Chondrocyte (in vitro differentiated cells): ENCODE data around the gene TMEM266. TPM values are rescaled to one million over a fixed set of nuclear protein-coding genes. Genes with fewer than 3 reads are reported as not detected.

ENCODE experiments used
- DNase-seq: peaks from one replicate; pipeline ENCODE4 v3.0.0; 2021; ENCODE audit warnings: mixed read lengths, low spot score
- H3K27ac Mint-ChIP-seq: one replicate; pipeline ENCODE4 v1.8.0; 2021; ENCODE audit warnings: mild to moderate bottlenecking, moderate library complexity, mixed read lengths; ENCODE audit not compliant: unreplicated experiment
- H3K27me3 Mint-ChIP-seq: 2 replicates; pipeline ENCODE4 v1.8.0; 2021; ENCODE audit warnings: low read depth, mixed read lengths
- H3K36me3 Mint-ChIP-seq: 2 replicates; pipeline ENCODE4 v1.8.0; 2021; ENCODE audit warnings: low read depth, mixed read lengths
- H3K4me1 Mint-ChIP-seq: 2 replicates; pipeline ENCODE4 v1.8.0; 2021; ENCODE audit warnings: low read depth, mild to moderate bottlenecking, mixed read lengths
- H3K4me3 Mint-ChIP-seq: one replicate; pipeline ENCODE4 v1.8.0; 2021; ENCODE audit warnings: mild to moderate bottlenecking, moderate library complexity, mixed read lengths; ENCODE audit not compliant: unreplicated experiment
- H3K9me3 Mint-ChIP-seq: 2 replicates; pipeline ENCODE4 v1.8.0; 2021; ENCODE audit warnings: low read depth, mixed read lengths
- CTCF ChIP-seq: fragments of 200-600 bp; sonication (generic); IDR thresholded peaks from 2 replicates; pipeline ENCODE4 v1.5.0; 2021; ENCODE audit warnings: antibody characterized with exemption, mild to moderate bottlenecking, moderate library complexity
- total RNA-seq: library from RNA; stranded (reverse); gene quantifications from 3 replicates; pipeline ENCODE4 v1.2.1, GENCODE V29; 2021

The TMEM266 gene
- total RNA-seq, 1 donor from 2014 or later = 0.20 TPM

GRCh38 chr15:76173317-76173834 lies 113.6 kb downstream of the TMEM266 start:
- H3K27ac Mint-ChIP-seq = no peak overlapping the region
- DNase-seq = no peak

GRCh38 chr15:76174654-76175053 lies 114.9 kb downstream of the TMEM266 start:
- H3K27me3 Mint-ChIP-seq = peaks cover 6% of the 10 kb centered on the region
- H3K4me3 Mint-ChIP-seq = no peak overlapping the region
- no peaks in the 10 kb centered on the region for H3K9me3 Mint-ChIP-seq
- no peak overlapping the region for H3K27ac Mint-ChIP-seq
- H3K36me3 Mint-ChIP-seq = no peaks in the 10 kb centered on the region
- no peak for TF ChIP-seq CTCF
- H3K4me1 Mint-ChIP-seq = peaks cover 32% of the 10 kb centered on the region
- DNase-seq = no peak

More at GRCh38 chr15:76173317-76173834, 113.6 kb downstream of the TMEM266 start:
- peaks cover 6% of the 10 kb centered on the region for H3K27me3 Mint-ChIP-seq
- H3K9me3 Mint-ChIP-seq = no peaks in the 10 kb centered on the region
- H3K4me3 Mint-ChIP-seq = no peak overlapping the region
- TF ChIP-seq CTCF = no peak
- peaks cover 34% of the 10 kb centered on the region for H3K4me1 Mint-ChIP-seq
- H3K36me3 Mint-ChIP-seq = no peaks in the 10 kb centered on the region

GRCh38 chr15:76175442-76175841 lies 115.7 kb downstream of the TMEM266 start:
- Mint-ChIP-seq H3K36me3 (no peaks in the 10 kb centered on the region), H3K27ac (no peak overlapping the region)

GRCh38 chr15:76176059-76176458 lies 116.3 kb downstream of the TMEM266 start:
- Mint-ChIP-seq H3K9me3 (no peaks in the 10 kb centered on the region), H3K4me3 (no peak overlapping the region), H3K4me1 (peaks cover 27% of the 10 kb centered on the region), H3K27me3 (peaks cover 6% of the 10 kb centered on the region), H3K36me3 (no peaks in the 10 kb centered on the region), H3K27ac (no peak overlapping the region)
- no peak for DNase-seq
- no peak for TF ChIP-seq CTCF

More at GRCh38 chr15:76175442-76175841, 115.7 kb downstream of the TMEM266 start:
- DNase-seq = no peak
- Mint-ChIP-seq H3K9me3 (no peaks in the 10 kb centered on the region), H3K4me1 (peaks cover 29% of the 10 kb centered on the region), H3K27me3 (peaks cover 6% of the 10 kb centered on the region), H3K4me3 (no peak overlapping the region)
- no peak for TF ChIP-seq CTCF

- Mint-ChIP-seq H3K27me3 (peaks cover 6% of the 10 kb centered on the region), H3K4me3 (no peak overlapping the region), H3K27ac (no peak overlapping the region), H3K36me3 (no peaks in the 10 kb centered on the region), H3K4me1 (peaks cover 27% of the 10 kb centered on the region), H3K9me3 (no peaks in the 10 kb centered on the region)
- no peak for TF ChIP-seq CTCF
- no peak for DNase-seq
Observed at GRCh38 chr15:76176487-76177085, 116.8 kb downstream of the TMEM266 start.
